Heart left ventricle (tissue), 16 donors: Measurements from ENCODE around the gene GPD1. TPM values are rescaled to one million over a fixed set of nuclear protein-coding genes. Genes with fewer than 3 reads are reported as not detected.
A peak's percentile ranks its signal among the peaks of the same experiment; 100 is the strongest.

Experiments
- ATAC-seq, 4 donors: fragments of 200-7000 bp; cut with Tn5 transposase; one replicate each; pipeline ENCODE4 v1.9.1; 2020 to 2022; ENCODE audit warnings: moderate library complexity in 4 of 4, mild to moderate bottlenecking in 3 of 4, moderate number of reproducible peaks in 1 of 4
- DNase-seq, 5 donors: peaks; one replicate each; pipeline ENCODE4 v3.0.0-alpha.2; 2020
- H3K27ac ChIP-seq, 12 donors: fragments of 200-600 bp; sonication (generic) in 4 of 12; one replicate each; pipeline versions ENCODE4 v1.5.0 to v1.8.0; 2016 to 2022; ENCODE audit warnings: mild to moderate bottlenecking in 2 of 12
- H3K27me3 ChIP-seq, 9 donors: fragments of 200-600 bp; sonication (generic) in 2 of 9; one replicate each; pipeline versions ENCODE4 v1.5.1 to v1.8.0; 2016 to 2022; ENCODE audit warnings: mild to moderate bottlenecking in 3 of 9
- H3K36me3 ChIP-seq, 9 donors: fragments of 200-600 bp; sonication (generic) in 2 of 9; one replicate each; pipeline versions ENCODE4 v1.5.0 to v1.8.0; 2018 to 2022; ENCODE audit warnings: mild to moderate bottlenecking in 2 of 9
- H3K4me1 ChIP-seq, 12 donors: fragments of 200-600 bp; sonication (generic) in 4 of 12; one replicate each; pipeline versions ENCODE4 v1.5.0 to v1.8.0; 2016 to 2022; ENCODE audit warnings: mild to moderate bottlenecking in 3 of 12
- H3K4me3 ChIP-seq, 12 donors: fragments of 200-600 bp; sonication (generic) in 4 of 12; one replicate each; pipeline versions ENCODE4 v1.5.0 to v1.8.0; 2017 to 2022; ENCODE audit warnings: mild to moderate bottlenecking in 9 of 12, moderate library complexity in 4 of 12
- H3K9me3 ChIP-seq, 12 donors: fragments of 200-600 bp; sonication (generic) in 4 of 12; one replicate each; pipeline versions ENCODE4 v1.5.0 to v1.8.0; 2016 to 2022; ENCODE audit warnings: mild to moderate bottlenecking in 1 of 12
- POLR2A ChIP-seq, 2 donors: fragments of 450-650 bp; IDR thresholded peaks; one replicate each; pipeline ENCODE4 v1.6.1; 2017; ENCODE audit warnings: antibody characterized with exemption in 2 of 2, mild to moderate bottlenecking in 2 of 2, moderate library complexity in 2 of 2
- WGBS, 4 donors: extraction: QIAGEN DNeasy Blood & Tissue Kit in 2 of 4; methylation state at CpG; one replicate each; pipeline versions ENCODE4 v1.1.5 to v1.1.7; 2013 to 2018; 5-methylcytosine and 5-hydroxymethylcytosine counted together
- intact Hi-C, 10 donors: fragments of 100-400 bp; cut with DNase I; formaldehyde crosslinking; loops; one replicate each; pipeline versions ENCODE4 v1.11.1 to v1.14.2; 2022
- polyA plus RNA-seq, 2 donors: library from polyadenylated mRNA; stranded (reverse); fragments of 200-250 nt; gene quantifications; one replicate each; pipeline ENCODE4 v1.2.3, GENCODE V29; 2013
- total RNA-seq, 9 donors: library from RNA; depleted of rRNA in 2 of 9; stranded (reverse); fragments of >200 nt in 2 of 9; fragmentation: NEBNext Ultra II Directional in 3 of 9; extraction: Animal tissue kit (Norgen Biotek cat#: 25700) in 3 of 9; gene quantifications; one replicate each; pipeline versions ENCODE4 v1.1.0 to v1.2.4, GENCODE V29; 2016 to 2023
- TF ChIP-seq, protein P1 (sequence below), 12 donors: fragments of 200-600 bp; sonication (generic) in 4 of 12; IDR thresholded peaks; one replicate each; pipeline versions ENCODE4 v1.5.0 to v1.8.0; 2018 to 2022; ENCODE audit warnings: antibody characterized with exemption in 12 of 12, mild to moderate bottlenecking in 5 of 12
- donor health status: ischemic (EF 13 %, LVEDD 7.1; RV severe dilation, severe dysfunction).
- donor health status: healthy with polysubstance abuse.
- donor health status: DM: no; HTN: yes; CAD: no.
- donor health status: DM: no; HTN: no; CAD: no.
- donor health status: ischemic (EF 25% LVEDD 6.9; RV normal size, moderate dysfunction).
- donor health status: ischemic (EF 25% LVEDD 5.7; RV mildly dilated, moderate dysfunction).
- donor health status: healthy.
- donor health status: DM: yes; HTN: yes; CAD: no.
- donor health status: ischemic (EF 35%, LVEDD 5.7; RV mildly dilated, moderate dysfunction).
- donor health status: nonischemic (EF 11% LVEDD 7.7; RV severe dilation, severe dysfunction).
- donor health status: DM: yes; HTN: yes; CAD: no.
- donor health status: PGD.
- donor health status: ischemic (EF 29% LVEDD 5.4; RV normal size, mild dysfunction).
- donor health status: nonischemic (EF 23%, LVEDD 6.1; RV moderate dilation, normal function).

The GPD1 gene
- total and polyA plus RNA-seq, 11 donors: 7.4 to 75.8 (median 10.0) TPM

DNA sequence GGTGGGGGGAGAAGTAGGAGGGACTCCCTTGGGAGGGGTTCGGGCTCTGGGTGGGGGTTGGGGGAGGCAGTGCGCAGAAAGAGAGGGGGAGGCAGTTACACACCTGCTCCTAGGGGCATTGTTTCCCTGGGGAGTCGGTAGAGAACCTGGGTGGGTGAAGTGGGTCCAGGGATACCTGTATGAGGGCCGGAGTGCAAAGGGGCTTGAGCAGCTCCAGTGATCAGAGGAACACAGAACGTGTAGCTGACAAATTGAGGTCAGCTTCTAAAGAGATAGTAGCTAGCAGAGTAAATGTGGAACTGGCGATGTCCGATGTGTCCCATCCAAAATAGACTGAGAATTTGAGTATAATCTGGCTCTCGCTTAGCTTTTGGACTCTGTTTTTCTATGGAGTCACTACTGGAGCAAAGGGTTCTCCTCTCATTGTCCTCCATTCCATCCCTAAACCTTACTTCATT lies 18.2 kb upstream of the GPD1 start:
- intact Hi-C loops: loop anchor here in 6 of 10 donors (1.0 to 10.0 kb wide), 5 partner anchors 25 to 229 kb away; partner anchors contain the start of gene CERS5 (in 1 of the 6)
- 4 to 6% (median 5%) methylated on average over 8 of the region's 8 CpGs for WGBS, 4 donors
- TF ChIP-seq, protein P1, sequence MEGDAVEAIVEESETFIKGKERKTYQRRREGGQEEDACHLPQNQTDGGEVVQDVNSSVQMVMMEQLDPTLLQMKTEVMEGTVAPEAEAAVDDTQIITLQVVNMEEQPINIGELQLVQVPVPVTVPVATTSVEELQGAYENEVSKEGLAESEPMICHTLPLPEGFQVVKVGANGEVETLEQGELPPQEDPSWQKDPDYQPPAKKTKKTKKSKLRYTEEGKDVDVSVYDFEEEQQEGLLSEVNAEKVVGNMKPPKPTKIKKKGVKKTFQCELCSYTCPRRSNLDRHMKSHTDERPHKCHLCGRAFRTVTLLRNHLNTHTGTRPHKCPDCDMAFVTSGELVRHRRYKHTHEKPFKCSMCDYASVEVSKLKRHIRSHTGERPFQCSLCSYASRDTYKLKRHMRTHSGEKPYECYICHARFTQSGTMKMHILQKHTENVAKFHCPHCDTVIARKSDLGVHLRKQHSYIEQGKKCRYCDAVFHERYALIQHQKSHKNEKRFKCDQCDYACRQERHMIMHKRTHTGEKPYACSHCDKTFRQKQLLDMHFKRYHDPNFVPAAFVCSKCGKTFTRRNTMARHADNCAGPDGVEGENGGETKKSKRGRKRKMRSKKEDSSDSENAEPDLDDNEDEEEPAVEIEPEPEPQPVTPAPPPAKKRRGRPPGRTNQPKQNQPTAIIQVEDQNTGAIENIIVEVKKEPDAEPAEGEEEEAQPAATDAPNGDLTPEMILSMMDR (IDR thresholded peaks at IDR 0.05): no peak
- no peak for TF ChIP-seq POLR2A (IDR thresholded peaks at IDR 0.05)
- H3K27ac ChIP-seq: peak overlapping the region; percentile 90 to 100 (median 98)
- peaks cover 0 to 29% (median 14%) of the 10 kb centered on the region in 12 donors for H3K4me1 ChIP-seq
- H3K36me3 ChIP-seq: peaks cover 5 to 43% (median 41%) of the 10 kb centered on the region in 9 donors
- H3K27me3 ChIP-seq: no peaks in the 10 kb centered on the region
- H3K4me3 ChIP-seq: peak overlapping the region; percentile 80 to 99 (median 94)
- DNase-seq (no peak), ATAC-seq (no peak)
- H3K9me3 ChIP-seq: no peaks in the 10 kb centered on the region

- peaks cover 0 to 26% (median 12%) of the 10 kb centered on the region in 12 donors for H3K4me1 ChIP-seq
- H3K27me3 ChIP-seq: no peaks in the 10 kb centered on the region
- peak overlapping the region in 11 of 12 donors; percentile 94 to 100 (median 98) for H3K27ac ChIP-seq
- H3K9me3 ChIP-seq: no peaks in the 10 kb centered on the region
- no peak for DNase-seq
- TF ChIP-seq POLR2A (IDR thresholded peaks at IDR 0.05): no peak
- WGBS, 4 donors: 76 to 87% (median 80%) methylated on average over 5 of the region's 5 CpGs
- peak overlapping the region in 10 of 12 donors; percentile 80 to 99 (median 92) for H3K4me3 ChIP-seq
- peaks cover 9 to 48% (median 46%) of the 10 kb centered on the region in 9 donors for H3K36me3 ChIP-seq
- ATAC-seq: no peak
- intact Hi-C loops: loop anchor here in 5 of 10 donors (5.0 to 10.0 kb wide), 2 partner anchors 91 to 229 kb away; no protein-coding TSS in a partner anchor
These were observed 17.7 kb upstream of the GPD1 start for GRCh38 chr12:50086148-50086547.

GRCh38 chr12:50087151-50087550 lies 16.7 kb upstream of the GPD1 start:
- WGBS, 4 donors: 81 to 86% (median 83%) methylated on average over 9 of the region's 9 CpGs
- H3K9me3 ChIP-seq: no peaks in the 10 kb centered on the region
- peaks cover 0 to 26% (median 12%) of the 10 kb centered on the region in 12 donors for H3K4me1 ChIP-seq
- H3K36me3 ChIP-seq: peaks cover 9 to 58% (median 56%) of the 10 kb centered on the region in 9 donors
- intact Hi-C loops: loop anchor here in 5 of 10 donors (5.0 to 10.0 kb wide), 2 partner anchors 90 to 228 kb away; no protein-coding TSS in a partner anchor
- H3K4me3 ChIP-seq: no peak overlapping the region
- ATAC-seq (no peak), DNase-seq (no peak)
- H3K27ac ChIP-seq: peak overlapping the region in 1 of 12 donors; percentile 13
- H3K27me3 ChIP-seq: no peaks in the 10 kb centered on the region
- TF ChIP-seq, protein P1 (IDR thresholded peaks at IDR 0.05): no peak
- TF ChIP-seq POLR2A (IDR thresholded peaks at IDR 0.05): no peak

DNA sequence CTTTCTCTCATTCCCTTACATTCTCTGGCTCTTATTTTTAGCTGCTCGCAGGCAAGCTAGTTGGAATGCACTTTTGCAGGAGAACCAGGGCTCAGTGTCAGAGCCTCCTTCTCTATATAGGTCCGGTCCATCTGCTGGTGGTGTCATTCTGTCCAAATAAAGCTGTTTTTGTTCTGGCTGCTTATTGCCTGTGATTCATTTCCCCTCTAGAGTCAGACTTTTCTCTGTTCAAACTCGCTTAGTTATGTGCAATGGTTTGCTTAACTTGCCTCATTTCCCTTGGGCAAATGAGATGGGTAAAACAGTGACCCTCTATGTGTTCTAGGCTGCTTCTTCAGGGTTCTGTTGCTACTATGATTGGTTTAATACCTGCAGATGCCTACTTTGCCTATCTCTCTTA lies 15.8 kb upstream of the GPD1 start:
- intact Hi-C loops: loop anchor here in 5 of 10 donors (2.0 to 10.0 kb wide), 3 partner anchors 87 to 227 kb away; no protein-coding TSS in a partner anchor
- no peak for DNase-seq
- WGBS, 4 donors: 40 to 54% (median 52%) methylated on average over 3 of the region's 3 CpGs
- TF ChIP-seq, protein P1 (IDR thresholded peaks at IDR 0.05): no peak
- no peak for TF ChIP-seq POLR2A (IDR thresholded peaks at IDR 0.05)
- H3K9me3 ChIP-seq: no peaks in the 10 kb centered on the region
- H3K36me3 ChIP-seq: peaks cover 9 to 67% (median 64%) of the 10 kb centered on the region in 9 donors
- H3K27me3 ChIP-seq: no peaks in the 10 kb centered on the region
- H3K27ac ChIP-seq: peak overlapping the region in 1 of 12 donors; percentile 13
- ATAC-seq: no peak
- H3K4me3 ChIP-seq: no peak overlapping the region
- H3K4me1 ChIP-seq: peaks cover 0 to 26% (median 12%) of the 10 kb centered on the region in 12 donors
